ENCODE results near the gene SLC16A14.

DNA sequence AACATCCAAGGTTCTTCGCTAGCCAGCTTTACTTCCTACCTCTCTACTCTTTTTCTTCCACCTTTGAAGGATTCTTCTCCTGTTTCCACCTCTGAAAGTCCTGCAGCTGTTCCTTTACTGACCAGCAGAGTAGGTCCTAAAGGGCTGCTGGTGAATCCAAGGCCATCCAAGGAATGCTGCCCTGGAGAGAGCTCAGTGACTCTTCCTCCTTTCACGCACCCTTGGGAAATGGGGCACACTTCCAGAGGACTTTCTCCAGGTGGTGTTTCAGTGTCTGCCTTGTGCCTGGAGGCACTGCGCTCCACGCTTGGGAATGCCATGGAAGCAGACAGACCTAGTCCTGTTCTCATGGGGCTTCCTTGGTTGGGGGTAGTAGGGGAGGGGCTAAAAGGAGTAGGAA is 45.4 kb downstream of the SLC16A14 start:
- TF ChIP-seq, protein P1, sequence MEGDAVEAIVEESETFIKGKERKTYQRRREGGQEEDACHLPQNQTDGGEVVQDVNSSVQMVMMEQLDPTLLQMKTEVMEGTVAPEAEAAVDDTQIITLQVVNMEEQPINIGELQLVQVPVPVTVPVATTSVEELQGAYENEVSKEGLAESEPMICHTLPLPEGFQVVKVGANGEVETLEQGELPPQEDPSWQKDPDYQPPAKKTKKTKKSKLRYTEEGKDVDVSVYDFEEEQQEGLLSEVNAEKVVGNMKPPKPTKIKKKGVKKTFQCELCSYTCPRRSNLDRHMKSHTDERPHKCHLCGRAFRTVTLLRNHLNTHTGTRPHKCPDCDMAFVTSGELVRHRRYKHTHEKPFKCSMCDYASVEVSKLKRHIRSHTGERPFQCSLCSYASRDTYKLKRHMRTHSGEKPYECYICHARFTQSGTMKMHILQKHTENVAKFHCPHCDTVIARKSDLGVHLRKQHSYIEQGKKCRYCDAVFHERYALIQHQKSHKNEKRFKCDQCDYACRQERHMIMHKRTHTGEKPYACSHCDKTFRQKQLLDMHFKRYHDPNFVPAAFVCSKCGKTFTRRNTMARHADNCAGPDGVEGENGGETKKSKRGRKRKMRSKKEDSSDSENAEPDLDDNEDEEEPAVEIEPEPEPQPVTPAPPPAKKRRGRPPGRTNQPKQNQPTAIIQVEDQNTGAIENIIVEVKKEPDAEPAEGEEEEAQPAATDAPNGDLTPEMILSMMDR (conservative IDR thresholded peaks at IDR 0.05; ENCODE audit: low read length) = no peak
- TF ChIP-seq EZH2phosphoT487 (IDR thresholded peaks at IDR 0.05; ENCODE audit: borderline replicate concordance) = no peak
